GM18951 (cell line): ENCODE data around the gene DNASE2.
"Not testable (repeated sequence)": the region's sequence is repeated elsewhere in the genome, so short reads cannot be mapped to it uniquely, and the experiment has no call there.

ENCODE experiments used
- POLR2A ChIP-seq: IDR thresholded peaks from 4 replicates; pipeline ENCODE4 v1.6.1; 2011; ENCODE audit warnings: mild to moderate bottlenecking; ENCODE audit not compliant: insufficient read length, insufficient read depth; ENCODE audit errors: extremely low read depth
- in situ Hi-C: fragments of 300-500 bp; cut with MboI; formaldehyde crosslinking; loops from one replicate; pipeline ENCODE4 v1.12.0; 2022; ENCODE audit warnings: low sequenced_read_pairs, mixed read lengths, inconsistent platforms; ENCODE audit not compliant: unreplicated experiment

Gene DNASE2

GRCh38 chr19:12881172-12881808 is at the start of gene DNASE2:
TSS of gene DNASE2 (minus strand) at chr19:12881449. CDS start at chr19:12881375, 74 bp downstream.
- peak; percentile 88 for TF ChIP-seq POLR2A
- in situ Hi-C loops, result no loop called here

GRCh38 chr19:12930002-12930645 is 48.9 kb upstream of the DNASE2 start:
- TF ChIP-seq POLR2A, result no peak
- in situ Hi-C loops, result no loop called here

GRCh38 chr19:12924621-12925310 is 43.5 kb upstream of the DNASE2 start:
- in situ Hi-C loops, result no loop called here
- TF ChIP-seq POLR2A, result no peak

- in situ Hi-C loops, result no loop called here
- TF ChIP-seq POLR2A, result no peak
Measured at GRCh38 chr19:12922959-12923358, 41.7 kb upstream of the DNASE2 start.

- in situ Hi-C loops, result no loop called here
- TF ChIP-seq POLR2A, result no peak
Measured at GRCh38 chr19:12921047-12921446, 39.8 kb upstream of the DNASE2 start.

- no peak for TF ChIP-seq POLR2A
- in situ Hi-C loops, result no loop called here
Measured at GRCh38 chr19:12918253-12918652, 37.0 kb upstream of the DNASE2 start.

- in situ Hi-C loops, result not testable (repeated sequence)
Measured at GRCh38 chr19:12915860-12916259, 34.6 kb upstream of the DNASE2 start.

- in situ Hi-C loops, result no loop called here
- TF ChIP-seq POLR2A, result no peak
Measured at GRCh38 chr19:12913851-12914690, 32.8 kb upstream of the DNASE2 start.

GRCh38 chr19:12913011-12913561 is 31.8 kb upstream of the DNASE2 start:
- in situ Hi-C loops, result no loop called here
- TF ChIP-seq POLR2A, result no peak

GRCh38 chr19:12912571-12912970 is 31.3 kb upstream of the DNASE2 start:
- in situ Hi-C loops, result no loop called here
- no peak for TF ChIP-seq POLR2A

GRCh38 chr19:12907166-12907565 is 25.9 kb upstream of the DNASE2 start:
- no peak for TF ChIP-seq POLR2A
- in situ Hi-C loops, result no loop called here

- in situ Hi-C loops, result no loop called here
Measured at GRCh38 chr19:12899891-12900518, 18.8 kb upstream of the DNASE2 start.

GRCh38 chr19:12896460-12896859 is 15.2 kb upstream of the DNASE2 start:
- in situ Hi-C loops, result no loop called here
- no peak for TF ChIP-seq POLR2A

More at GRCh38 chr19:12899891-12900518, 18.8 kb upstream of the DNASE2 start:
- peak; percentile 22 for TF ChIP-seq POLR2A

- in situ Hi-C loops, result no loop called here
- TF ChIP-seq POLR2A, result no peak
Measured at GRCh38 chr19:12893582-12893981, 12.3 kb upstream of the DNASE2 start.
